ENCODE data around the gene MAP1LC3B. TPM values are rescaled to one million over a fixed set of nuclear protein-coding genes. Genes with fewer than 3 reads are reported as not detected.

MAP1LC3B gene
- total RNA-seq, 1 experiment from 2014 or later = 75.2 TPM

GRCh38 chr16:87392821-87393679 lies 914 bp downstream of the MAP1LC3B start:
- intact Hi-C loops (cut with micrococcal nuclease; ENCODE audit: unreplicated experiment) = no loop called here
- TF ChIP-seq SIN3A (IDR thresholded peaks at IDR 0.05; ENCODE audit: borderline replicate concordance, insufficient read depth, low read depth, low read length) (no peak; the same call in 1 of the 2 replicates), TCF7L2 (IDR thresholded peaks at IDR 0.05; ENCODE audit: low read depth, low read length) (no peak), CTCF (IDR thresholded peaks at IDR 0.05) (no peak), POLR2AphosphoS5 (IDR thresholded peaks at IDR 0.05; ENCODE audit: low read depth, low read length) (no peak), REST (IDR thresholded peaks at IDR 0.05; ENCODE audit: insufficient read depth in 1 of 2, low read depth in 2 of 2, low read length in 1 of 2) (no peak)
- ATAC-seq (peak; percentile 9), DNase-seq (ENCODE audit: low read depth, low spot score) (no peak)
- in situ Hi-C loops (cut with HindIII; ENCODE audit: low pct_unique_long_range_greater_than_20kb, low sequenced_read_pairs) = no loop called here
- H3K36me3 ChIP-seq (ENCODE audit: control insufficient read depth, insufficient read depth, low read length) = peaks cover 7% of the 10 kb centered on the region
- BruUV-seq (replicated peaks) = TSS peak; percentile 86
- H3K4me3 ChIP-seq (ENCODE audit: low read depth in 2 of 2, low read length in 2 of 2) = peak overlapping the region; percentile 73 to 94
- peak overlapping the region; percentile 81 for H3K27ac ChIP-seq (ENCODE audit: low read length)
- H3K27me3 ChIP-seq (ENCODE audit: control insufficient read depth, insufficient read depth, low read length) = no peaks in the 10 kb centered on the region
- H3K9me3 ChIP-seq (ENCODE audit: control insufficient read depth, insufficient read depth, low read depth, low read length) = no peaks in the 10 kb centered on the region
- POLR2A ChIA-PET = interaction anchor here (0.9 kb wide), 1 partner anchor 9 kb away, joined by 4 read pairs; the partner anchor contains the start of gene FBXO31
- CTCF ChIA-PET = interaction anchor here (1.2 kb wide), 1 partner anchor 243 kb away, joined by 3 read pairs; no protein-coding TSS in a partner anchor
- H3K4me1 ChIP-seq (ENCODE audit: control insufficient read depth, insufficient read depth, low read length) = peaks cover 29% of the 10 kb centered on the region

GRCh38 chr16:87393680-87394055 lies 1.5 kb downstream of the MAP1LC3B start:
- POLR2A ChIA-PET = no interaction called here
- BruUV-seq (replicated peaks) = no TSS peak
- ATAC-seq (no peak), DNase-seq (ENCODE audit: low read depth, low spot score) (no peak)
- Histone ChIP-seq H3K4me1 (ENCODE audit: control insufficient read depth, insufficient read depth, low read length) (peaks cover 26% of the 10 kb centered on the region), H3K27me3 (ENCODE audit: control insufficient read depth, insufficient read depth, low read length) (no peaks in the 10 kb centered on the region), H3K4me3 (ENCODE audit: low read depth in 2 of 2, low read length in 2 of 2) (peak overlapping the region; percentile 73 to 94), H3K9me3 (ENCODE audit: control insufficient read depth, insufficient read depth, low read depth, low read length) (no peaks in the 10 kb centered on the region), H3K36me3 (ENCODE audit: control insufficient read depth, insufficient read depth, low read length) (peaks cover 7% of the 10 kb centered on the region), H3K27ac (ENCODE audit: low read length) (peak overlapping the region; percentile 81)
- intact Hi-C loops (cut with micrococcal nuclease; ENCODE audit: unreplicated experiment) (no loop called here), in situ Hi-C loops (cut with HindIII; ENCODE audit: low pct_unique_long_range_greater_than_20kb, low sequenced_read_pairs) (no loop called here)
- CTCF ChIA-PET = interaction anchor here (1.2 kb wide), 1 partner anchor 243 kb away, joined by 3 read pairs; no protein-coding TSS in a partner anchor
- no peak for TF ChIP-seq SIN3A (IDR thresholded peaks at IDR 0.05; ENCODE audit: borderline replicate concordance, insufficient read depth, low read depth, low read length)
- no peak for TF ChIP-seq CTCF (IDR thresholded peaks at IDR 0.05)
- no peak for TF ChIP-seq TCF7L2 (IDR thresholded peaks at IDR 0.05; ENCODE audit: low read depth, low read length)
- TF ChIP-seq POLR2AphosphoS5 (IDR thresholded peaks at IDR 0.05; ENCODE audit: low read depth, low read length) = no peak
- no peak for TF ChIP-seq REST (IDR thresholded peaks at IDR 0.05; ENCODE audit: insufficient read depth in 1 of 2, low read depth in 2 of 2, low read length in 1 of 2)

Measured in Panc1 (cell line).